NCI-H2196 treated with DMSO at 0.1 percent for 48 hours (cell line): ENCODE results near the gene SLC27A6.

Experiments used
- DNase-seq: peaks from one replicate; lab custom pipeline; 2025; ENCODE audit not compliant: unreplicated experiment; lab: John Stamatoyannopoulos, UW

SLC27A6 gene

DNA sequence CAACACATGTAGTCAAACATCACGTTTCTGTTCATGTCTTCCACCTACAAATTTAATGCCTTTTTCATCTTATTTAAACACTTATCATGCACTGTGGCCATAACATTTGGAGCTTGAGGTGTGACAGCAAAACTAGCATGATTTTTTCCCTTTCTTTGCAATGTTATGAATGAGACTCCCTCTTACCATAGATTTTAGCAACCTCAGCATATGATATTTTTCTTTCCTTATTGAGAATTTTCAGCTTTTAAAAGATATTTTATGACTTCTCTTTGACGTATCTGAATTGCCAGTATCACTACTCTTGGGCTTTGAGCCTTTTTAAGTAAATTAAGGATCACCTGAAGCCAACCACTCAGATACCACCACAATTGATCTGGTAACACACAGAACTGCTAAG, 96.6 kb downstream of the SLC27A6 start:
- no peak for DNase-seq

DNA sequence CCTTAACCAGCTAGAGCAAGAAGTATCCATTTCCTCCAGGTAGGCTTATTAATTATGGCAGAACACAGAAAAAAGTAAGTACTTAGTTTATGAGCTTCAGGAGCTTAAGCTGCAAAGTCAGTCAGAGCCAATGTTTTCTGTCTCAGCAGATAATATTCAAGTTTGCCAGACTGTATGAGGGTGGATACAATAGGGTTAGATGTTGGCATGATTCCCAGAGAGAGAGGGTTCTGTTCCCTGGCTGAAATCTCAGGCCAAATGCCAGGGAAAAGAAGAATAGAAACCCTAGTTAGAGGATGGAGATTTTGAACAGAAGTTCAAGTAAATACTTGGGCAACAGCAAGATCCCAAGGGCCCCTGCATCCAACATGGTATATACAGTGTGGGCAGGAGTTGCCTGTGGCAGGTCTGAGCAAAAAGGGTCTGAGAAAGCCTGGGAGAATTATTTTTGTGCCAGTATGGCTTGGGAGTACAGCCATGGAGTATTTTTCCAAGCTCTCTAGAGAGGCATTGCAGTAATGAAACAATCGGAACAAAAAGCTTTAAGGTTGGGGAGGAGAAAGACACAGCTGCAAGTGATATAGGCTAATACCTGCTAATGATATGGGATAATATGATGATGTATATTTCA, 98.3 kb downstream of the SLC27A6 start:
- no peak for DNase-seq

DNA sequence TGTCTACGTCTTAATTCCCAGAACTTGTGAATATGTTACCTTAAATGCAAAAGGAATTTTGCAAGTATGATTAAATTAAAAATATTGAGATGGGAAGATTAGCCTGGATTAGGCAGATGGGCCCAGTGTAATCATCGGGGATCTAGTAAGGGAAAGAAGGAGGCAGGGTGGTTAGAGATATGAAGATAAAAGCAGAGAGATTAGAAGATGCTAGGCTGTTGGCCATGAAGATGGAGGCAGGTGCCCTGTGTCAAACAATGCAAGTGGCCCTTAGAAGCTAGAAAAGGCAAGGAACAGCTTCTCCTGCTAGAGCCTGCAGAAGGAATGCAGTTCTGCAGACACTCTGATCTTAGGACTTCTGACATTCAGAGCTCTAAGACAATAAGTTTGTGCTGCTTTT, 100.4 kb downstream of the SLC27A6 start:
- DNase-seq = no peak

- no peak for DNase-seq
Observed at GRCh38 chr5:129067745-129068144, 102.5 kb downstream of the SLC27A6 start.

DNA sequence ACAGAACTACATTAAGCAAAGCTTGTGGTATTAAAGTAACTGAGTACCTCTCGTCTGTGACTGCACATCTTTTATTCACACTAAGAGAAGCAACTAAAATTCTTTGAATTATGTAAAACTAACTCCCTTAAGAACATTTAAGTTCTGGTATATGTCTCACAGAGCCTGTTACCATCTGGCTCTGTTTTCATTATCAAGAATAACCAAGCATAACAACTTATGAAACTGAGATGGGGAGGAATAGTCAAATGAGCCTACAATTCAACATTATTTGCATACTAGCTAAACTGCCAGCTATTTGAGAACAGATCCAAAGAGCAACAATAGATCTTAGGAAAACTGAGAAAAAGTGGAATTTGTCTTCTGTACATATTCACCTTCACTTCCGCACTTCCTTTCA, 104.0 kb downstream of the SLC27A6 start:
- no peak for DNase-seq

- no peak for DNase-seq
Observed at GRCh38 chr5:129073111-129073510, 107.8 kb downstream of the SLC27A6 start.

GRCh38 chr5:129074903-129075302, 109.6 kb downstream of the SLC27A6 start:
- no peak for DNase-seq

DNA sequence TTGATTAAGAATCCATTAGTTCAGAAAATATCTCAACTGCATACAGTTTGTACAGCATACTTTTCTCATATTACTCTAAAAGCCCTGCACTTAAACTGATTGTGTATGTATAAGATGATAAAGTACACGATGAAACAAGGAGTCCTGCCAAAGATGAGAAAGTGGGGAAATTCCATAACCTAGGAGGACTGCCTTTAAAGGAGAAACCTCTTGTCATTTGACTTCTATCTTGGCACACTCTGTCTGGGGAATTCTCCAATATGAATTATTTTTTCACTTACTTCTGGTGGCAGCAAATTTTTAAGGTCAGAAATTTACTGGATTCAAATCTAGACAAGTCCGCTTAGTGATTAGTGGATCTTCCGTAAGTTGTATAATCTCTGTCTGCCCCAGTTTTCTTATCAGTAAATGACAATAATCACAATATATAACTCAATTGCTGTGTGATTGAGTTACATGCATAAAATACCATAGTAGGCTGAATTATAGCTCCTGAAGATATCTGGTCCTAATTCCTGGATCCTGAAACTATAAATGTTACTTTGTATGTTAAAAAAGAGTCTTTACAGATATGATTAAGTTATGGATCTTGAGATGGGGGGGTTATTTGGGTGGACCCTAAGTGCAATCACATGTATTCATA, 112.3 kb downstream of the SLC27A6 start:
- DNase-seq = no peak

DNA sequence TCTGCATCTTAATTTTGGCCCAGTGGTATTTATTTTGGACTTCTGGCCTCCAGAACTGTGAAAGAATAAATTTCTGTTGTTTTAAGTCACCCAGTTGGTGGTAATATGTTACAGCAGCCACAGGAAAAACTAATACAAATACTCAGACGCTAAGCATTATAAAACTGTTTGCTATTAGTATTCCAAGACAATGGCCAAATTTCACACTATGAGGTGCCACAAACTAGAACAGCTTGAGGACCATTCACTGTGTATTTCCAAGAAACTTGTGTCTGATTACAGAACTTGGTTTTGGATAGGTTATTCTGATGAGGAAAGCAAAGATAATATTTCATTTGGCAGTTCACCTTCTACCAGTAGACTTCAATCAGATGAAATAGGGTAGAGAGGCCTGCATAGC, 113.0 kb downstream of the SLC27A6 start:
- no peak for DNase-seq

DNA sequence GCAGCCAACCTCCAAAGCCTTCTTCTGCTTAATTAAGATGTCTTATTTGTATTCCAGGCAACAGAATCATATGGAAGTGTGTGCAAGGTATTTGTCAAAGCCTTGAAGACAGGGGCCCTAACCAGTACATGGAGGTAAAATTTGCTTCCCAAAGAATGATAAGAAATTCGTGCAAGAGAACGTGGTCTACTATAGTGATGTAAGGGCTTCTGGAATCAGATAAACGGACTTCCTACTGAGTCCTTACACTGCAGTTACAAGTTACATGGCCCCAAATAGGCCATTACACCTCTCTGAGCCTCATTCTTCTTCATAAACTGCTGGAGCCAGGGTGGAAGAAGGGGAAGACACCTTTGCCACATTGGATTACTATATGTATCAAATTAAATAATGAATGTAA, 113.4 kb downstream of the SLC27A6 start:
- no peak for DNase-seq

GRCh38 chr5:129079496-129079895, 114.2 kb downstream of the SLC27A6 start:
- no peak for DNase-seq

- DNase-seq = no peak
Observed at GRCh38 chr5:129080766-129081165, 115.5 kb downstream of the SLC27A6 start.

- DNase-seq = no peak
Observed at GRCh38 chr5:129082225-129083136, 117.2 kb downstream of the SLC27A6 start.
